Activated CD8-positive, alpha-beta memory T cell treated with anti-CD3 and anti-CD28 coated beads for 4 hours (primary cell): ENCODE measurements around the gene ZNF552.
A peak's percentile ranks its signal among the peaks of the same experiment; 100 is the strongest.
"Not testable (repeated sequence)": the region's sequence is repeated elsewhere in the genome, so short reads cannot be mapped to it uniquely, and the experiment has no call there.

Experiments used
- DNase-seq, 2 donors: peaks; one replicate each; pipeline ENCODE4 v3.0.0-alpha.2; 2020; ENCODE audit warnings: low read depth in 2 of 2

Gene ZNF552

DNA sequence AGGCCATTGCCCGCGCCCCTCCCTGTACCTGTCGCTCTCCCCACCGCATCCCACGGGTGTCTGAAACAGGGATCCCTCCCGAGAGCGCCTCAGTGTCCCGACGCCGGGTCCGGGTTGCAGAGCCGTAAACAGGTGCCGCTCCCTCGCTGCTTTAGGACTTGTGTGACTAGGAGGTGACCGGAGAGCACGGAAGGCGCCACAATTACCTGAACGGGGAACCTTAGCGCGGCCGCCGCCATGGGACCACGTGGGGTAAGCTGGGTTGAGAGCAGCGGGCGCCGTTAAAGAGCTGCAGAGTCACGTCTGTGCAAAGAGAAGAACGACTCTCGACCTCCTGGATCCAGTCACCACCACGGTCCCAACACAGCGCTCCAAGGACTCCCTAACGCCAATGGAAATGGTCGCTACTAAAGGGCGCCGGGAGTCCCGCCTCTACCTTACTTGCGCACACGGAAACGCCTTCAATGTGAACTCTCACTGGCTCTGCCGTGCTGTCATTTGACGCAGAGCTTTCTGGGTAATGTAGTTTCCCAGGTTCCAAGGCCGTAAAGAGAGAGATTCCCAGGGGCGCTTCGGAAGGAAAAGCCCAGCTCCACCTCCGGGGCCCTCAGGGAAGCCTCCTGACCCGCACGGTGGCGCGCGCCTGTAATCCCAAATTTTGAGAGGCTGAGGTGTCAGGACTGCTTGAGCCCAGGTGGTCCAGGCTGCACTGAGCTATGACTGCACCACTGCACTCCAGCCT is at the start of gene ZNF552:
ZNF552 (minus strand) TSS at position 409 of the 742 bp plus-strand sequence; CDS start at position 239, 170 bp downstream.
- peak; percentile 46 to 53 for DNase-seq

GRCh38 chr19:57862351-57862750 is 47.6 kb upstream of the ZNF552 start:
- DNase-seq, result not testable (repeated sequence)

GRCh38 chr19:57854117-57854516 is 39.4 kb upstream of the ZNF552 start:
- not testable (repeated sequence) for DNase-seq

GRCh38 chr19:57851812-57852603 is 37.3 kb upstream of the ZNF552 start:
- DNase-seq, result not testable (repeated sequence)

- no peak for DNase-seq
Observed at GRCh38 chr19:57850553-57851017, 35.9 kb upstream of the ZNF552 start.

DNA sequence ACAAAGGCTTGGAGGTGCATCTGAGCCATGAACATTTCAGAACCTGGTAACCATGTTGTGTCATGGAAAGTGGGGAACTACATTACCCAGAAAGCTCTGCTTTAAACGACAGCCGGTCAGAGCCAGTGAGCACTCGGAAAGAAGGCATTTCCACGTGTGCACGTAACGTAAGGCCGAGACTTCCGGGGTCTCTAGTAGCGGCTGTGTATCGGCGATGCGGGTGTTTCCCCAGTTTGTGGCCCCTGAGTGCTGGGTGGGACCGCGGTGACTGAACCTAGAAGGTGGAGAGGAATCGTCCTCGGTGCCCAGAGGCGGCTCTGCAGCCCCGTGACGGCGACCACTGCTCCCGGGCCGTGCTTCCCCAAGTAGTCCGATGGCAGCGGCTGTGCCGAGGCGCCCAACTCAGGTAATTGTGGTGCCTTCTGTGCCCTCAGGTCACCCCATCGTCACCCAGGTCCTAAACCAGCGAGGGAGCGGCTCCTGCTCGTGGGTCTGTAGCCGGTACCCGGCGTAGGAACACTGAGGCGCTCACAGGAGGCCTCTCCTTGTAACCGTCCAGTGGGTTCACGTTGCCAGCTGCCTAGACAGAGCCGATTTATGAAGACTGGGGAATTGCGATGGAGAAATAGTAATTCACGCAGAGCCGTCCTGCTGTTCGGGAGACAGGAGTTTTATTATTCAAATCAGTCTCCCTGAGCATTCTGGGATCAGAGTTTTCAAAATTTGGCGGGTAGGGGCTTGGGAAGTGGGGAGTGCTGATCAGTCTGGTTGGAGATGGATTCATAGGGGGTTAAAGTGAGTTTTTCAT is 35.2 kb upstream of the ZNF552 start, which contains the start of gene ZNF587:
ZNF587 (plus strand) TSS at position 194 of the 808 bp plus-strand sequence; CDS start at position 374, 180 bp downstream.
- DNase-seq, result peak; percentile 63 to 73

DNA sequence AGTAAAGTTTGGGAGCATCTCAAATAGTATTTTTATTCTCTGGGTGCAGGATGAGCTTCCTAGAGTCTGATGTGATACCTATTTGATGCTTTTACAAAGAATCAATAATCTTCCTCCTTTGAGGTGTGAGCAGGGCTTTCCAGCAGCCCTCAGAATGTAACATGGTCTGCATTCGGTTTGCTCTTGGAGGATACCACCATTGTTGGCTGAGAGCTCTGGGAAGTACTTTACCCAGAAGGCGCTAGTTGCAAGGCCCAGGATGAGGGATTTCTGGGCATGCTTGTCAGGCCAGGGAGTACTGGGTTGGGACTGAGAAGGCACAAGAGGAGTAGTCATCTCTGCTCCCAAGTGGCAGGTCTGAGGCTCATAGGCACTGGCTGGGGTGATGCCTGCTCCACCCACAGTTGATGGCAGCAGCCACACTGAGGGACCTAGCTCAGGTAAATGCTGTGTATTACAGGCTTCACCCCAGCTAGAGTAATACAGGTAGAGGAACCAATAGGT is 34.5 kb upstream of the ZNF552 start:
- DNase-seq, result not testable (repeated sequence)

DNA sequence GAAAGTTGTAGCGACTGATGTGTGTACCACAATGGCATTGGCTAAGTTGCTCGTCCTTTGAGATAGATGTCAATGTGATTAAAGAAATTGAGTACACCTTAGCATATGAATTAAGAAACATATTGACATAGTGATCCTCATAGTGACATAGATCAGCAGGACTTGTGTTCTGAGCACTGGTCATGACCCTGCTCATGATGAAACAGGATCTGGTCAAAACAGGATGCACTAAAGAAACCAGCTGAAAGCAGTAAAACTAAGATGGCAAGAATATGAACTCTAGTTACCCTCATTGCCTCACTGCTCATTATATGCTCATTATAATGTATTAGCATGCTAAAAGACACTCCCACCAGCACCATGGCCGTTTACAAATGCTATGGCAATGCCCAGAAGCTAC is 32.5 kb upstream of the ZNF552 start:
- DNase-seq, result not testable (repeated sequence)

DNA sequence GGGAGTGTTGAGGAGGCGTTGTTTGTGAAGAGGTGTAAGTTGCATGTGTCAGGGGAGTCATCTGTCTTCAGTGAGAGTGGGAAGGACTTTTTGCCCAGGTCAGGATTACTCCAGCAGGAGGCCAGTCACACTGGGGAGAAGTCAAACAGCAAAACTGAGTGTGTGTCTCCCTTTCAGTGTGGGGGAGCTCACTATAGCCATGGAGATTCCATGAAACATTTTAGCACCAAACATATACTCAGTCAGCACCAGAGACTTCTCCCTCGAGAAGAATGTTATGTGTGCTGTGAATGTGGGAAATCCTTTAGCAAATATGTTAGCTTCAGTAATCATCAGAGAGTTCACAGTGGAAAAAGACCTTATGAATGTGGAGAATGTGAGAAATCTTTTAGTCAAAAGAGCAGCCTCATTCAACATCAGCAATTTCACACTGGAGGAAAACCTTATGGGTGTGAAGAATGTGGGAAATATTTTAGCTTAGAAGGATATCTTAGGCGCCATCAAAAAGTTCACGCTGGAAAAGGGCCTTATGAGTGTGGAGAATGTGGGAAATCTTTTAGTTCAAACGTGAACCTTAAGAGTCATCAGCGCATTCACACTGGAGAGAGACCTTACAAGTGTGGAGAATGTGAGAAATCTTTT is 26.5 kb upstream of the ZNF552 start:
- no peak for DNase-seq

DNA sequence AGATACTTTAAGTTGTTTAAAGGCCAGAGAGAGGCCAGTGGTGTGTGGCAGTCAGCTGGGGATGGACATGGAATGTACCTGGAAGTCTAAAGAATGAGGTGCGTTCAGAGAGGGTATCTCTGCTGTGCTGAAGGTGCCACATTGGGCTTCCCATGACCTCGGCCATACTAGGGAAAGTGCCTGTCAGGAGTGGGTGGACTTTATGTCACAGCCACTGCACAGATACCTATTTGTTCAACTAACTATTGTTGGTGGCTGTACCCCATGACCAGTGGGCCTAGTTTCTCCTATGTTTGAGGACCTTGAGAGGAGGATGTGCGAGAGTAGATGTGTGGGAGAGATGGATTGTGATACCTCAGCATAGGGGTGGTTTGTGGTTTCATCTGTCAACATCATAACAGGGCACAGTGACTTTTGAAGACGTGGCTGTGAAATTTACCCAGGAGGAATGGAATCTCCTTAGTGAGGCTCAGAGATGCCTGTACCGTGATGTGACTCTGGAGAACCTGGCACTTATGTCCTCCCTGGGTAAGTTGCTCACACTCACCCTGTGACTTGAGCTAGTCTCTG is 24.0 kb upstream of the ZNF552 start:
- DNase-seq, result not testable (repeated sequence)

- DNase-seq, result not testable (repeated sequence)
Observed at GRCh38 chr19:57836991-57837390, 22.3 kb upstream of the ZNF552 start.

- DNase-seq, result no peak
Observed at GRCh38 chr19:57830071-57830602, 15.4 kb upstream of the ZNF552 start, which contains the start of gene ZNF587B. ZNF587B (plus strand) TSS chr19:57830299; CDS start chr19:57830529, 230 bp downstream.

GRCh38 chr19:57829316-57829715 is 14.6 kb upstream of the ZNF552 start:
- no peak for DNase-seq

- DNase-seq, result no peak
Observed at GRCh38 chr19:57825511-57825910, 10.8 kb upstream of the ZNF552 start.

DNA sequence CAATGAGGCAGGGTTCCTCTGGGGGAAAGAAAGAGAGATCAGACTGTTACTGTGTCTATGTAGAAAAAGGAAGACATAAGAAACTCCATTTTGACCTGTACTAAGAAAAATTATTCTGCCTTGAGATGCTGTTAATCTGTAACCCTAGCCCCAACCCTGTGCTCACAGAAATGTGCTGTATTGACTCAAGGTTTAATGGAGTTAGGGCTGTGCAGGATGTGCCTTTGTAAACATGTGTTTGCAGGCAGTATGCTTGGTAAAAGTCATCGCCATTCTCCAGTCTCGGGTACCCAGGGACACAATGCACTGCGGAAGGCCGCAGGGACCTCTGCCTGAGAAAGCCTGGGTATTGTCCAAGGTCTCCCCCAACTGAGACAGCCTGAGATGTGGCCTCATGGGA is 8.9 kb upstream of the ZNF552 start:
- not testable (repeated sequence) for DNase-seq

DNA sequence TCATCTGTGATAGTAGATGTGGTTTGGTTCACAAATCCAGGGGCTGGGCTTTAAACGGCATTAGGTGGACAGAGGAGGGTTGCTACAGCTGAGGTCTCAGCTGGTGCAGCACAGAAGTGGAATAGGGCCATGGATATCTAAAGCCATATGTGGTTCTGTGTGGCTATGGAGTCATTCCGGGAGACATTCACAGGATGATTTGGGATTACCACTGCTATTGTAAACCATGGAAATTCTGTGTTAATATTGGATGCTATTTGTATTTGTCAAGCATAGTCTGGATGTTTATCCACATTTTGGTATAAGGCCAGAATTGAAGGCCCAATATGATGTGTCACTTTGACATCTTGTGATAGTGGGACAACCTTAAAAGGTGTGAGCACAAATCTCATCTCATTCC is 8.4 kb upstream of the ZNF552 start:
- not testable (repeated sequence) for DNase-seq

DNA sequence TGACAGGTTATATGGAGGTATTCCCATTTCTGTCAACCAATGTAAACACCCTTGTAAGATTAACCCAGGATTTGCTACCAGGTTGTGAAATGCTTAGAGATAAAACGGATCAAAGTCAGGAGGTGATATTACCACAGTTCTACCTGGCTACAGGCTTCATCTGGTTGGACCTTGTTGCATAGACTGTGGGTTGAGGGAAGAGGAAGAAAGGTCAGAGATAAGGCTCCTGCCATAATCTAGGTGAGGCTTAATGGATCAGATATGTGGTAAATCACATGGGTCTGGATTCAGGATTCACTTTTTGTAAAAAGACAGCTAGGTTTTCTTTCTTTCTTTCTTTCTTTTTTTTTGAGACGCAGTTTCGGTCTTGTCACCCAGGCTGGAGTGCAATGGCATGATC is 6.8 kb upstream of the ZNF552 start:
- not testable (repeated sequence) for DNase-seq

GRCh38 chr19:57821095-57821494 is 6.4 kb upstream of the ZNF552 start:
- not testable (repeated sequence) for DNase-seq

DNA sequence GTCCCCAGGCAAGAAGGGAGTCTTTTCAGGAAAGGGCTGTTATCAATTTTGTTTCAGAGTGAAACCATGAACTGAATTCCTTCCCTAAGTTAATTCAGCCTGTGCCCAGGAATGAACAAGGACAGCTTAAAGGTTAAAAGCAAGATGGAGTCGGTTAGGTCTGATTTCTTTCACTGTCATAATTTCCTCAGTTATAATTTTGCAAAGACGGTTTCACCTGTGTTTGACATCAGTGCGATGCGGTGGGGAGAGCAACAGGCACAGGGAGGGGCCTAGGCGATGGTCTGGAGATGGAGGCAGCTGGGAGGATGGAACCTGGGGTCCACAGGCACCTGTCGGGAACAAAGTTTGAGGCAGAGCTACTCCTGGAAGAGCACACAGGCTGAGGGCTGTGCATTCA is 5.9 kb upstream of the ZNF552 start:
- DNase-seq, result no peak

- DNase-seq, result peak; percentile 51 to 68
Observed at GRCh38 chr19:57819475-57820148, 4.9 kb upstream of the ZNF552 start.
